Subcutaneous adipose tissue (tissue), 4 donors: ENCODE data around the gene RANBP6. TPM values are rescaled to one million over a fixed set of nuclear protein-coding genes. Genes with fewer than 3 reads are reported as not detected.

ENCODE experiments used
- CTCF ChIP-seq: fragments of 450-650 bp; IDR thresholded peaks from one replicate; pipeline ENCODE4 v1.5.1; 2016; ENCODE audit warnings: low read depth, mild to moderate bottlenecking, control low read depth, antibody characterized with exemption, moderate library complexity
- total RNA-seq, 4 donors: library from RNA; depleted of rRNA; stranded (reverse); fragments of >200 nt; gene quantifications; one replicate each; pipeline ENCODE4 v1.1.0, GENCODE V29; 2016

Gene RANBP6
- total RNA-seq, 4 donors from 2014 or later: 10.4 to 24.3 (median 14.8) TPM

- no peak for TF ChIP-seq CTCF
These were observed 14.3 kb upstream of the RANBP6 start for GRCh38 chr9:6029604-6030274.

- no peak for TF ChIP-seq CTCF
These were observed 8.7 kb upstream of the RANBP6 start for GRCh38 chr9:6024035-6024554.

- TF ChIP-seq CTCF: no peak
These were observed 654 bp downstream of the RANBP6 start for GRCh38 chr9:6014670-6015270.

- TF ChIP-seq CTCF: no peak
These were observed 7.0 kb downstream of the RANBP6 start for GRCh38 chr9:6008169-6008979.

GRCh38 chr9:6007770-6008168 is 7.7 kb downstream of the RANBP6 start:
- TF ChIP-seq CTCF: no peak

- TF ChIP-seq CTCF: no peak
These were observed 8.2 kb downstream of the RANBP6 start for GRCh38 chr9:6007058-6007769.
